ENCODE measurements around the gene TWNK. TPM values are rescaled to one million over a fixed set of nuclear protein-coding genes. Genes with fewer than 3 reads are reported as not detected.

TWNK gene
- total RNA-seq (2014; rRNA removed; shearing (Covaris generic); ENCODE audit: low replicate concordance), result 5.2 and 10.7 TPM in 2 replicates

- DNase-seq (ENCODE audit: low read depth), result peak; percentile 71
- in situ Hi-C loops (cut with HindIII; ENCODE audit: low pct_unique_long_range_greater_than_20kb, low sequenced_read_pairs), result no loop called here
Measured at GRCh38 chr10:100986952-100987684, at the start of gene TWNK, which contains the start of gene MRPL43. Gene TWNK (plus strand): TSS chr10:100987543. CDS start chr10:100988211, 668 bp downstream. Gene MRPL43 (minus strand): TSS chr10:100987497. CDS start chr10:100987443, 54 bp downstream.

- in situ Hi-C loops (cut with HindIII; ENCODE audit: low pct_unique_long_range_greater_than_20kb, low sequenced_read_pairs), result no loop called here
- no peak for DNase-seq (ENCODE audit: low read depth)
Measured at GRCh38 chr10:100939763-100940344, 47.5 kb upstream of the TWNK start.

GRCh38 chr10:100942229-100942628 is 45.1 kb upstream of the TWNK start:
- DNase-seq (ENCODE audit: low read depth), result no peak
- in situ Hi-C loops (cut with HindIII; ENCODE audit: low pct_unique_long_range_greater_than_20kb, low sequenced_read_pairs), result no loop called here

GRCh38 chr10:100943508-100943907 is 43.8 kb upstream of the TWNK start:
- no peak for DNase-seq (ENCODE audit: low read depth)
- in situ Hi-C loops (cut with HindIII; ENCODE audit: low pct_unique_long_range_greater_than_20kb, low sequenced_read_pairs), result no loop called here

GRCh38 chr10:100945754-100946153 is 41.6 kb upstream of the TWNK start:
- DNase-seq (ENCODE audit: low read depth), result no peak
- in situ Hi-C loops (cut with HindIII; ENCODE audit: low pct_unique_long_range_greater_than_20kb, low sequenced_read_pairs), result no loop called here

- in situ Hi-C loops (cut with HindIII; ENCODE audit: low pct_unique_long_range_greater_than_20kb, low sequenced_read_pairs), result no loop called here
- no peak for DNase-seq (ENCODE audit: low read depth)
Measured at GRCh38 chr10:100948916-100949315, 38.4 kb upstream of the TWNK start.

- DNase-seq (ENCODE audit: low read depth), result no peak
- in situ Hi-C loops (cut with HindIII; ENCODE audit: low pct_unique_long_range_greater_than_20kb, low sequenced_read_pairs), result no loop called here
Measured at GRCh38 chr10:100960251-100960650, 27.1 kb upstream of the TWNK start.

GRCh38 chr10:100962351-100963080 is 24.8 kb upstream of the TWNK start:
- in situ Hi-C loops (cut with HindIII; ENCODE audit: low pct_unique_long_range_greater_than_20kb, low sequenced_read_pairs), result no loop called here
- DNase-seq (ENCODE audit: low read depth), result no peak

- in situ Hi-C loops (cut with HindIII; ENCODE audit: low pct_unique_long_range_greater_than_20kb, low sequenced_read_pairs), result no loop called here
- DNase-seq (ENCODE audit: low read depth), result no peak
Measured at GRCh38 chr10:100963826-100964225, 23.5 kb upstream of the TWNK start.

- in situ Hi-C loops (cut with HindIII; ENCODE audit: low pct_unique_long_range_greater_than_20kb, low sequenced_read_pairs), result no loop called here
Measured at GRCh38 chr10:100965820-100966219, 21.5 kb upstream of the TWNK start.

GRCh38 chr10:100966887-100967286 is 20.5 kb upstream of the TWNK start:
- in situ Hi-C loops (cut with HindIII; ENCODE audit: low pct_unique_long_range_greater_than_20kb, low sequenced_read_pairs), result no loop called here
- DNase-seq (ENCODE audit: low read depth), result no peak

More at GRCh38 chr10:100965820-100966219, 21.5 kb upstream of the TWNK start:
- DNase-seq (ENCODE audit: low read depth), result no peak

GRCh38 chr10:100967332-100967731 is 20.0 kb upstream of the TWNK start:
- no peak for DNase-seq (ENCODE audit: low read depth)
- in situ Hi-C loops (cut with HindIII; ENCODE audit: low pct_unique_long_range_greater_than_20kb, low sequenced_read_pairs), result no loop called here

GRCh38 chr10:100968062-100968736 is 19.1 kb upstream of the TWNK start:
- no peak for DNase-seq (ENCODE audit: low read depth)
- in situ Hi-C loops (cut with HindIII; ENCODE audit: low pct_unique_long_range_greater_than_20kb, low sequenced_read_pairs), result no loop called here

- in situ Hi-C loops (cut with HindIII; ENCODE audit: low pct_unique_long_range_greater_than_20kb, low sequenced_read_pairs), result no loop called here
- no peak for DNase-seq (ENCODE audit: low read depth)
Measured at GRCh38 chr10:100968863-100969186, 18.5 kb upstream of the TWNK start.

GRCh38 chr10:100969187-100970075 is 17.9 kb upstream of the TWNK start, which contains the start of gene SEMA4G:
Gene SEMA4G (plus strand): TSS chr10:100969504. CDS start chr10:100972913, 3,409 bp downstream.
- peak; percentile 4 for DNase-seq (ENCODE audit: low read depth)

GRCh38 chr10:100970076-100970913 is 17.0 kb upstream of the TWNK start:
- in situ Hi-C loops (cut with HindIII; ENCODE audit: low pct_unique_long_range_greater_than_20kb, low sequenced_read_pairs), result no loop called here
- DNase-seq (ENCODE audit: low read depth), result no peak

More at GRCh38 chr10:100969187-100970075, 17.9 kb upstream of the TWNK start, which contains the start of gene SEMA4G:
- in situ Hi-C loops (cut with HindIII; ENCODE audit: low pct_unique_long_range_greater_than_20kb, low sequenced_read_pairs), result no loop called here
